HG03442 (cell line): Measurements from ENCODE around the gene TPP1.

Source experiments
- ATAC-seq: cut with Tn5 transposase; IDR thresholded peaks from one replicate; pipeline ENCODE4 v1.9.1; 2021; ENCODE audit warnings: mild to moderate bottlenecking, moderate library complexity; ENCODE audit not compliant: unreplicated experiment

TPP1 gene

DNA sequence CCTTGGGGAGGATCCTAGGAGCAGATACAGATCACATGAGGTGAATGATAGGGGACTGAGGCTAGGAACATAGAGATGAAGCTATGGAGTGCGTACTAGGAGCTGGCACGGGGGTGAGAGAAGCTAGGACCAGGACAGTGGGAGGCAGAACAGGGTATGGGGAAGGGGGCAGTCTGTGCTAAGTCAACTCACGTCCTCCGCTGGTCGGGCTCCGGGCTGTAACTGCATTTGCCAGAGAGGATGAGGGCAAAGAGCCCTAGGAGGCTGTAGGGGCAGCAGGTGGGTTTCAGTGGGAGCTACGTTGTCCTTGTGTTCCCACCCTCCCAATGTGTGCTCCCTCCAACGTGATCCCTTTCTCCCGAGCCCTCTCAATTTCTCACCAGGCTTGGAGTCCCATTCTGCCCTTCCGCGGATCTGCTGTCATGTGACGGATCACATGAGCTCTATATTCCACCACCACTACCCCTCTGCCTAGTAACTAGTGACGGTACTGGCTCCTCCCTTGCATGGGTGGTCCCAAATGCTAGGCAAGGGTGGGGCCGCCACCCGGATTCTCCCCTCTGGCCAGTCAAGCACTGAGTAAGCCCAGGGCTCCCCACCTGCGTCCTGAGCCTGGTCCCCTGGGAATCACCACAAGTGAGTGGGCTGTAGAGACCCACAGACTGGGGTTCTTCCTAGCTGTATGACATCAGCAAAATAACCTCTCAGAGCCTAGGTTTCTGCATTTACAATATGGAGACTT, at the start of gene TPP1:
TSS of gene TPP1 (minus strand) at position 419 of the 742 bp plus-strand sequence. CDS start at position 397, 22 bp downstream.
- peak; percentile 98 for ATAC-seq

DNA sequence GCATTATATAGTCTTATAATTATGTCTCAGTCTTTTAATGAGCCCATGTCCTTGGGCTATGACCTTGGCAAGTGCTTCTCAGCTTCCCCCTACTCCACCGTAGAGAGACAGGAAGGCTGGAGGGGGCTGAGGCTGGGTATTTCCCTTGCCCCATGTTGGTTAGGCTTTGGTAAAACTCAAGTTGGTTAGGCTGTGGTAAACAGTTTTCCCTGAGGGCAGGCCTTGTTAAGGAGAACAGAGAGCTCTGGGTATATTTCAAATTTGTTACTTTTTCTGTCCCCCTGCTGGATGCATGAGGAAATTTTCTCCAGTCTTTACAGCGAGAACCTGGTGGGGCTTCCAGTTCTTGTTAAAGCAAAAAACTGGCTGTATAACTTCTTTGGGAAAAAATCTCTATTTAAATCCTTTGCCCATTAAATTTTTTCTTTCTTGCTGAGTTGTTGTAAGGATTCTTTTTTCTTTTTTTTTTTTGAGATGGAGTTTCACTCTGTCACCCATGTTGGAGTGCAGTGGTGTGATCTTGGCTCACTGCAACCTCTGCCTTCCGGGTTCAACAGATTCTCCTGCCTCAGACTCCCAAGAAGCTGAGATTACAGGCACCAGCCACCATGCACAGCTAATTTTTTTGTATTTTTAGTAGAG, 48.6 kb upstream of the TPP1 start:
- peak; percentile 67 for ATAC-seq

DNA sequence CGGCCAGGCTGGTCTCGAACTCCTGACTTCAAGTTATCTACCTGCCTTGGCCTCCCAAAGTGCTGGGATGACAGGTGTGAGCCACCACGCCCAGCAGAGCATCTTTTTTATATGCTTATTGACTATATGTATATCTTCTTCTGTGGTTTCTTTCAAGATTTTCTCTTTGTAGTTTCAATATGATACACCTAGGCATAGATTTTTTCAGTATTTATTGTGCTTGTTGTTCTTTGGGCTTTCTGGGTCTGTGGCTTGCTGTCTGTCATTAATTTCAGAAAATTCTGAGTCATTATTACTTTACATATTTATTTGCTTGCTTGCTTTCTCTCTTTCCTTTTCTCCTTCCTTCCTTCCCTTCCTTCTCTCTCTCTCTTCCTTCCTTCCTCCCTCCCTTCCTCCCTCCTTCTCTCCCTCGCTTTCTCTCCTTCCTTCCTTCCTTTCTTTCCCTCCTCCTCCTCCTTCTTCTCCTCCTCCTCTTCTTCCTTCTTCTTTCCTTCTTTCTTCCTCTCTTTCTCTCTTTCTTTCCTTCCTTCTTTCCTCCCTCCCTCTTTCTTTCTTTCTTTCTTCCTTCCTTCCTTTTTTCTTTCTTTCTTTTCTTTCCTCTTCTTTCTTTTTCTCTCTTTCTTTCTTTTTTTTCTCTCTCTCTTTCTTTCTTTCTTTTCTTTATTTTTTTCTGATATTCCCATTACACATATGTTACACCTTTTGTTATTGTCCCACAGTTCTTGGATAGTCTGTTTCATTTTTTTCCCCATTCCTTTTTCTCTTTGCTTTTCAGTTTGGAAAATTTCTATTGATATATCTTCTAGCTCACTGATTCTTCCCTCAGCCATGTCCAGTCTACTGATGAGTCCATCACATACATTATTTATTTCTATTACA, 47.3 kb upstream of the TPP1 start:
- ATAC-seq: no peak

GRCh38 chr11:6664551-6664950, 45.3 kb upstream of the TPP1 start:
- ATAC-seq: no peak

- ATAC-seq: no peak
Observed at GRCh38 chr11:6663794-6664469, 44.7 kb upstream of the TPP1 start.

- no peak for ATAC-seq
Observed at GRCh38 chr11:6660712-6661111, 41.5 kb upstream of the TPP1 start.

GRCh38 chr11:6658647-6659046, 39.4 kb upstream of the TPP1 start:
- ATAC-seq: no peak

- ATAC-seq: no peak
Observed at GRCh38 chr11:6657346-6657745, 38.1 kb upstream of the TPP1 start.

DNA sequence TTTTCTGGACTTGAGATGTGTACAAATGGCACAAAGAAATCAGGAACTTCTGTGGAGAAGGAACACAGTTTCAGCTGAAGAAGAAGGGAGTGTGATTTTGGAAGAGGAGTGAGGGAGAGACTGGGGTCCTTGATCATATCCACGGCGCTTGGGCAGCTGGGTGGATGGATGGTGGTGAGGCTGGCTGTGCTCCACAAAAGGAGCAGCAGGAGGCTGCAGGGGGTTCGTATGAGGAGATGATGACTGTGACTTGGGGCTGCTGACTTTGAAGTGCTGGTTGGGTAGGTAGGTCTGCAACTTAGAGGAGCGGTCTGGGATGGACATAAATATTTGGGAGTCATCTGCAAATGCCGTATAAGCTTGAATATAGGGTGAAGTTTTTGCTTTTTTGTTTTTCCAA, 37.7 kb upstream of the TPP1 start:
- ATAC-seq: no peak

- no peak for ATAC-seq
Observed at GRCh38 chr11:6656584-6656915, 37.3 kb upstream of the TPP1 start.

DNA sequence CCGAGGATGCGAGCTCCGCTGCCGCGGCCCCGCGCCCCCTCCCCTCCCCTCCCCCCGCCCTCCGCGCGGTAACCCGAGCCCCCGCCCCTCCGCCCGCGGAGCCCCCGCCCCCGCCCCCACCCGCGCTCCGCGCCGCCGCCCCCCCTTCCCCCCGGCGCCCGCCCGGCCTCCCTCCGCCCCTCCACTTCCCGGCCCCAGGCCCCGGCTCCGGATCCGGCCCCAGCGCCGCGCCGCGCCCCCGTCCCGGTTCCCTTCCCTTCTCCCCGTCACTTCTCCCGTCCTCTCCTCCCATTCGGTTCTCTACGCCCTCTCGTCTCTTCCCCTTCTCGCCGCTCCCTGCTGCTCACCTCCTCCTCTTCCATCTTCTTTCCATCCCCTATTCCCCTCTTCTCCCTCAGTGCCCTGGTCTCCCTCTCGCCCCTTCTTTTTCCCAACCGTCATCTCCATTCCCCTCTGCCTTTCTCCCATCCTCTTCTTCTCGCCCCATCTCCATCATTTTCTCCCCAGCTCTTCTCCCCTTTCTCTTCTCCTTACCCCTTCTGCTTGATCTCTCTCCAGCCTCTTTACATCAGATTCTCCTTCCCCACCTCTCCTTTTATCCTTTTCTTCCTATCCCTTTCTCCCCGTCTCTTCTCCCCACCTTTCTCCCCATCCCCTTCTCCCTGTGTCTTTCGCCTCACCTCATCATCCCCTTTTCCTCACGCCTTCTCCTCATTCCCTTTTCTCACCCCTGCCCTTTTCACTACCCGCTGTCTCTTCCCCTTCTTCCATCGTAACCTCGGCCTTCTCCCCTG, 36.8 kb upstream of the TPP1 start, which contains the start of gene DCHS1:
TSS of gene DCHS1 (minus strand) at position 20 of the 794 bp plus-strand sequence. CDS start 14,196 bp downstream, outside the sequence.
- no peak for ATAC-seq

GRCh38 chr11:6655020-6655789, 36.0 kb upstream of the TPP1 start:
- ATAC-seq: no peak

- ATAC-seq: no peak
Observed at GRCh38 chr11:6654281-6655019, 35.2 kb upstream of the TPP1 start.

GRCh38 chr11:6653656-6654055, 34.4 kb upstream of the TPP1 start:
- no peak for ATAC-seq

DNA sequence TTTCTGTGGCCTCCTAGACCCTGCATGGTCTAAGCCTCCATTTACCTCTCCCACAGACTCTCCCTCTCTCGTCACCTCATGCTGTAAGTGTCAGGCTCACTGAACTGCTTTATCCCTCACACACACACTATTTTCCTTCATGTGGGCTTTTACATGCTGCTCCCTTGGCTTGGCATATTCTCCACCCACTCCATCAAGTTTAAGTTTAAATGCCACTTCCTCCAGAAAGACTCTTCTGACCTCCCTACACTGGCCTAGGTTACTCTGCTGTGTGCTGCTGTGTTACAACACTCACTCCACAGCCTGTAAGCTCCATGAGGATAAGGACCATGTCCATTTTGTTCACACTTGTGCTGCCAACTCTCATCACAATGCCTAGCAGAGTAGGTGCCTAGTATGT, 33.9 kb upstream of the TPP1 start:
- no peak for ATAC-seq

GRCh38 chr11:6652182-6652581, 33.0 kb upstream of the TPP1 start:
- no peak for ATAC-seq

GRCh38 chr11:6650980-6651379, 31.8 kb upstream of the TPP1 start:
- no peak for ATAC-seq

DNA sequence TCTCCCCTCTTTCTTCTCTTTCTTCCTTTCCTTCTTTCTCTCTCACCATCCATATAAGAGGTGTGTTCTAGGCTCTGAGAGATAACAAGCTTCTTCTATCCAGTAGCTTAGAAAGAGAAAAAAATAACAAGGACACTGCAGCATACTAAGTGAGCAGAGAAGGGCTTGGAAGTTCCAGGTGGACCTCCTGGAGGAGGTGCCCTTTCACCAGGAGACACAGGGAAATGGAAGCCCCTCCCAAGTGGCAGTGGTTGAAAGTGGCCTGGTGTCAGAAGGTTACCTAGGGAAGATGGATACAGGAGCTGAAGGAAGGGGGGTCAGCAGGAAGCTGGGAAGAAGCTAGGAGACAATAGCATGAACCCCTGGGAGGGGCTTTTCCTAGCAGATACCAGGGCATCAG, 30.9 kb upstream of the TPP1 start:
- ATAC-seq: no peak

GRCh38 chr11:6648501-6648900, 29.3 kb upstream of the TPP1 start:
- no peak for ATAC-seq
